NCI-H526 (cell line): ENCODE results near the gene BSN.

Source experiments
- DNase-seq, 2 experiments: peaks; one replicate each; lab custom pipeline; 2025; lab: John Stamatoyannopoulos, UW

The BSN gene

DNA sequence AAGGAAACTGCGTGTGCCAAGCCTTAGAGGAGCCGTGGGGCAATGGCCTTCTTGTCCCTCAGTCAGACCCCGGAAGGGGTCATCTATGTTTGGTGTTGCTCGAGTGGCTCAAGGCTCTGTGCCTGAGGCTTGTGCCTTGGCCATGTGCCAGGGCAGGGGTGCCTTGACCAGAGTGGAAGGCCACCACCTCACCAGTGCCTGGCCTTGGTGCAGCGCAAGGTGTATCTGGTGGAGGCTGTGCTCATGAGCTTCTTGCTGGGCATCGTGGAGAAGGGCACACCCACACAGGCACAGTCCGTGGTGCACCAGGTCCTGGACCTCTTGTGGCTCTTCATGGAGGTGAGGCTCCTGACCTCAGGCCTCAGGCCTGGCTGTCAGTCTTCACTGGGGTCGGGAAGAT, 145.7 kb downstream of the BSN start:
- no peak for DNase-seq

GRCh38 chr3:49700453-49701128, 146.3 kb downstream of the BSN start:
- no peak for DNase-seq

GRCh38 chr3:49701388-49702077, 147.3 kb downstream of the BSN start:
- no peak for DNase-seq

DNA sequence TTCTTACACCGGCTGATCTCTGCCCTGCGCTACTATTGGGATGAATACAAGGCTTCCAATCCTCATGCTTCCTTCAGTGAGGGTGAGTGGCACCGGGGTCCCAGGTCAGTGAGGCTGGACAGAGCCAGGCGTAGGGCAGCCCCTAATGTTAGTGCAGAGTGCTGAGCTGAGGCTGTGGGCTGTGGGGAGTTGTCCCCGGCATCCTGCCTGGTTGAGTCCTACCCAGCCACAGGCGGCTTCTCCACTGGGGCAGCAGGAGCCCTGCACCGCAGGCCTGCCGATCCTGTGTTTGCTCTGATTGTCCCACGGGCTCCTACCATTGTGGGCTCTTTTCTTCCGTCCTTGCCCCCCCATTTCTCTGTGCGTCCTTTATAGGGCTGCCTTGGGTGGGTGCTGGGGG, 148.4 kb downstream of the BSN start:
- DNase-seq: no peak

DNA sequence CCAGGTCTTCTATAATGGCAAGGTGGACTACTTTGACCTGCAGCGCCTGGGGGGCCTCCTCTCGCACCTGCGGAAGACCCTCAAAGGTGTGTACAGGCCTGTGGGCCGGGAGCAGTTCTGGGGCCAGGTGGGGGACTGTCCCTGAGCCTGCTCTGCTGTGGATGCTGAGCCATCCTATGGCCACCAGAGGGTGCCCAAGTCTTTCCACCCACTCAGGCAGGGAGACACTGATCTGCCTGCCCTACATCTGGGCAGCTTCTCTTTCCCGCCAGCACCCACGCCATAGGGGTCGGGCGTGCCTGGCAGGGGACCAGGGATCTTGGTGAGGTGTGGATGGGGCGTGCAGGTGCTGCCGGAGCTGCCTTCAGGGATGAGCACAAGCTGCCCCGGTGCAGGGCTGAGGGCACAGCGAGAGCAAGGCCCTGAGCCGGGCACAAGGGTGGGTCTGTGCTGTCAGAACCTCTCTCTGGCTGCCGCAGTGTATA, 149.2 kb downstream of the BSN start:
- peak; percentile 22 to 79 for DNase-seq

DNA sequence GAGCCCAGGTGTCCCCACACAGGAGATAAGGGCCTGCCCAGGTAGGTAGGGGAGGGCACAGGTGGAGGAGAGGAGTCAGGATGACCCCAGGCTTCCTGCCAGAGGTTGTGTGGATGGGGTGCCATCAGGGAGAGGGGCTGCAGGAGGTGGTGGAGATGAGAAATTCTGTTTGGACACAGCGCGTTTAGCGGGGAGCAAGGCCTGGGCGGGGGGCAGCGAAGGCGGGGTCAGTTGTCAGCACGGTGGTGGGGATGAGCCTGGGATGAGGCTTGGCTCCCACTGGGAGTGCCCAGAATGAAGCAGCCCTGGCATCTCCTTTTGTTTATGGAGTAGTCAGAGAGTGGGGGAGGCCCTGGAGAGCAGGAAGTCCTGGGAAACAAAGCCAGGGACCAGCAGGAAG, 149.7 kb downstream of the BSN start:
- no peak for DNase-seq

- no peak for DNase-seq
These were observed 150.4 kb downstream of the BSN start for GRCh38 chr3:49704629-49705028.

- DNase-seq: no peak
These were observed 151.2 kb downstream of the BSN start for GRCh38 chr3:49705390-49705960.

- no peak for DNase-seq
These were observed 152.3 kb downstream of the BSN start for GRCh38 chr3:49706456-49707112.

- no peak for DNase-seq
These were observed 152.8 kb downstream of the BSN start for GRCh38 chr3:49707113-49707480.

- DNase-seq: no peak
These were observed 155.6 kb downstream of the BSN start for GRCh38 chr3:49709852-49710251.

GRCh38 chr3:49711489-49711888, 157.2 kb downstream of the BSN start:
- DNase-seq: no peak

DNA sequence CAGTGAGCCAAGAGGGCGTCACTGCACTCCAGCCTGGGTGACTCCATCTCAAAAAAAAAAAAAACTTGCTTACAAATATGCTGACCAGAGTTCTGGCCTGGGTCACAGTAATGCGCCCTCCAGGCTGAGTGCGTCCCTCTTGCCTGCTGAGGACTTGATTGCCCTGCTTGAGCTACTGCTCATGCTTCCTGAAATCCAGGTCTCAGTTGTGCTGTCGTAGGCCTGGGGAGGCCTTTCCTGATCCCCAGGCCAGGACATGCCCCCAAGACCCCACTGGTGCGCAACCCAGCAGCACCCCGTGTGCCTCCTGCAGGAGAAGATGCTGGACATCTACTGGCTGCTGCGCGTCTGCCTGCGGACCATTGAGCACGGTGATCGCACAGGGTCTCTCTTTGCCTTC, 157.9 kb downstream of the BSN start:
- no peak for DNase-seq

- DNase-seq: no peak
These were observed 158.5 kb downstream of the BSN start for GRCh38 chr3:49712631-49713317.

- DNase-seq: no peak
These were observed 159.2 kb downstream of the BSN start for GRCh38 chr3:49713336-49714105.

GRCh38 chr3:49714728-49715550, 160.7 kb downstream of the BSN start:
- no peak for DNase-seq

GRCh38 chr3:49715611-49716121, 161.4 kb downstream of the BSN start:
- DNase-seq: no peak

- DNase-seq: no peak
These were observed 161.9 kb downstream of the BSN start for GRCh38 chr3:49716169-49716568.

DNA sequence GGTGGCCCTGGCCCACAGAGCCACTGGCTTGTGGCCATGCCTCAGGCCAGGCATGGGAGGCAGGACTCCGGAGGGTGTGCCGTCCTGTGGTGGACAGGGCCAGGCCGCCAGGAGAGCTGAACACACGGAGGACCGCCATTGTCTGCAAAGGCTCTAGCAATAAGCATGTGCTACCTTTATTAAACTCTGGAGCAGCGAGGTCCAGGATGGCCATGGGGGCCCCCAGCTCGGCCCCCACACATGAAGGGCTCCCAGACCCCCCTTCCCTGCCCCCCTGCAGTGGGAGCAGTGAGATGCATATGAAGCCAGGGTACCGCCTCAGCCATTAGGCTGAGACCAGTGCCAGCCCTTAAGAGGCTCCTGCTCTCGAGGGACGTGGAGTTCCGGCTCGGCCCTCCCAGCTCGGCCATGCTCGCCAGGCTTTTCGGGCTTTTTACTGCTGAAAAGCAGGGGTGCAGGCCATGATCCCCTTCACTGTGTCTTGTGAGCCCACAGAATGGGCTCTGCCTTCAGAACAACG, 162.5 kb downstream of the BSN start:
- DNase-seq: no peak
